NT2/D1 (cell line): Measurements from ENCODE around the gene CADM2.

Experiments
- SUZ12 ChIP-seq: IDR thresholded peaks from 2 replicates; pipeline ENCODE4 v1.6.1; 2011; ENCODE audit not compliant: insufficient read length, insufficient read depth; ENCODE audit errors: extremely low read depth
- YY1 ChIP-seq: IDR thresholded peaks from 2 replicates; pipeline ENCODE4 v1.6.1; 2011; ENCODE audit not compliant: insufficient read length, insufficient read depth
- ZNF274 ChIP-seq: IDR thresholded peaks from 2 replicates; pipeline ENCODE4 v1.6.1; 2011; ENCODE audit warnings: mild to moderate bottlenecking, low read depth, low read length

DNA sequence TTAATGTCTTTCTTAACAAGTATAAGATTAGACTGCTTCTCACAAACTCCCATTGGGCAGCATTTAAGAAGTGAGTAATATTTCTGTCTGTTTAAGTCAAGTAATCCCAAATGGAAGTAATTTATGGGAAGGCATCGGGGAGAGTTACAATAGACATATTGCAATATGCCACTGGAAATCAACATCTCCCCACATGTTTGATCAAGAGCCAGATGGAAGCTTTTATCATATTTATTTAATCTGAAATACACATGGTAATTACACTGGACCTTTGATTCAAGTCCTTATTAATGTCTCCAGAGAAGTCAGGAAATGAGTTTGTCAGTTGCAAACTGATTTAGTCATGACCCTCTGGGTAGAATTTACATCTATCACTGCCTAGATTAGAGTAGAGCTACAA lies 1088.4 kb downstream of the CADM2 start:
- TF ChIP-seq SUZ12 (no peak), ZNF274 (no peak), YY1 (no peak)
